Upper lobe of left lung (tissue), 6 donors: Measurements from ENCODE around the gene TLE3. TPM values are rescaled to one million over a fixed set of nuclear protein-coding genes. Genes with fewer than 3 reads are reported as not detected.

Experiments
- ATAC-seq, 2 donors: fragments of 200-7000 bp; cut with Tn5 transposase; one replicate each; pipeline ENCODE4 v1.9.1; 2022; ENCODE audit warnings: mild to moderate bottlenecking in 2 of 2, moderate library complexity in 2 of 2; ENCODE audit not compliant: low FRiP score in 2 of 2
- DNase-seq, 2 donors: peaks; one replicate each; pipeline ENCODE4 v3.0.0-alpha.2; 2019 to 2020
- H3K27ac ChIP-seq, 4 donors: fragments of 200-600 bp; sonication (generic); one replicate each; pipeline ENCODE4 v1.5.1; 2016 to 2019
- H3K27me3 ChIP-seq, 4 donors: fragments of 200-600 bp; sonication (generic); one replicate each; pipeline ENCODE4 v1.5.1; 2017 to 2019
- H3K36me3 ChIP-seq, 4 donors: fragments of 200-600 bp; sonication (generic); one replicate each; pipeline ENCODE4 v1.5.1; 2016 to 2019
- H3K4me1 ChIP-seq, 4 donors: fragments of 200-600 bp; sonication (generic); one replicate each; pipeline ENCODE4 v1.5.1; 2018 to 2019
- H3K4me3 ChIP-seq, 4 donors: fragments of 200-600 bp; sonication (generic); one replicate each; pipeline ENCODE4 v1.5.1; 2017 to 2019; ENCODE audit warnings: mild to moderate bottlenecking in 2 of 4, moderate library complexity in 1 of 4
- H3K9me3 ChIP-seq, 4 donors: fragments of 200-600 bp; sonication (generic); one replicate each; pipeline ENCODE4 v1.5.1; 2018 to 2019
- EP300 ChIP-seq, 4 donors: sonication (generic); formaldehyde crosslinking; IDR thresholded peaks; one replicate each; pipeline ENCODE4 v1.5.1; 2017; ENCODE audit warnings: antibody characterized with exemption in 4 of 4, control low read depth in 2 of 4
- POLR2A ChIP-seq, 4 donors: fragments of 450-650 bp; IDR thresholded peaks; one replicate each; pipeline ENCODE4 v1.5.1; 2016 to 2017; ENCODE audit warnings: antibody characterized with exemption in 4 of 4, mild to moderate bottlenecking in 2 of 4
- POLR2AphosphoS5 ChIP-seq, 2 donors: sonication (generic); formaldehyde crosslinking; IDR thresholded peaks; one replicate each; pipeline ENCODE4 v1.5.1; 2017; ENCODE audit warnings: antibody characterized with exemption in 2 of 2
- WGBS, 2 donors: methylation state at CpG; one replicate each; pipeline ENCODE4 v1.1.5; 2017 to 2018; 5-methylcytosine and 5-hydroxymethylcytosine counted together
- total RNA-seq, 6 donors: library from RNA; depleted of rRNA in 4 of 6; stranded (reverse); fragments of >200 nt in 4 of 6; gene quantifications; one replicate each; pipeline versions ENCODE4 v1.1.0 to v1.2.1, GENCODE V29; 2016 to 2021
- TF ChIP-seq, protein P1 (sequence below), 6 experiments: fragments of 450-650 bp in 4 of 6; fragments of 200-600 bp in 2 of 6; sonication (generic) in 2 of 6; IDR thresholded peaks; one replicate each; pipeline ENCODE4 v1.5.1; 2016 to 2019; ENCODE audit warnings: antibody characterized with exemption in 6 of 6
- donor health status: DM: no; HTN: no; CAD: no; lungs with moderate emphysema.
- donor health status: DM: no; HTN: yes; CAD: no; lungs with severe emphysema.

TLE3 gene
- total RNA-seq, 6 donors from 2014 or later: 52.2 to 140 (median 80.6) TPM

DNA sequence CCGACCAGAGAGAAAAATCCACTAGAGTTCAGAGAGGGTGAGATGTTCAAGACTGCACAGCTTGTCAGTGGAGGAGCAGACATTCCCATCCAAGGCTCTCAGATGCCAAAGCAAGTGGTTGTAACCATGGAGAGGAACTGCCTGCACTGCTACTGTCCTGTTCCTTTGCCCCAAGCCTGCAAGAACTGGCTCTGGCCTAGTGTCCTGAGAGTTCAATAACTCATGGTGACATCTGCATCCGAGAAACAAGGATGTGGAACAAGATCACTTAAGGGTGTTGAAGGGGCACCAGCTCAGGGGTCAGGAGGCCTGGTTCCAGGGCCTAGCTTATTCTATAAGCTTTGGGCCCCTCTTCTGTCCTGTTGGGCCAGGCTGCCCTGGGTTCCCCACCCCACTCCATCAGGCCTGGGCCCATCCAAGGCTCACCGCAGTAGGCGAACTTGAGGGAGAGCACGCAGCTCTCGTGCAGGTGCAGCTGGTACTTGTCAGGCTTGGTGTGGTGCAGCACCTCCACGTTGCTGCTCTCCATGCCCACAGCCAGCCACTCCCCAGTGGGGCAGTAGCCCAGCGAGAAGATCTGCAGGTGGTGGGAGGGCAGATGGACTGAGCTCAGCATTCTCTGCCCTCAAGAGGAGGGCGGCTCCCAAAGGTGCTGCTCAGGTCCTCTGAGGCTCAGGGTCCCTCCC lies 45.6 kb downstream of the TLE3 start:
- DNase-seq (peak; percentile 14 to 36), ATAC-seq (no peak)
- Histone ChIP-seq H3K36me3 (peaks cover 47 to 93% (median 84%) of the 10 kb centered on the region in 4 donors), H3K4me1 (peaks cover 0 to 6% (median 0%) of the 10 kb centered on the region in 4 donors), H3K27ac (no peak overlapping the region), H3K27me3 (no peaks in the 10 kb centered on the region), H3K9me3 (no peaks in the 10 kb centered on the region), H3K4me3 (no peak overlapping the region)
- WGBS, 2 donors: 91 to 93% methylated on average over 7 to 9 of the region's 9 CpGs
- TF ChIP-seq, protein P1, sequence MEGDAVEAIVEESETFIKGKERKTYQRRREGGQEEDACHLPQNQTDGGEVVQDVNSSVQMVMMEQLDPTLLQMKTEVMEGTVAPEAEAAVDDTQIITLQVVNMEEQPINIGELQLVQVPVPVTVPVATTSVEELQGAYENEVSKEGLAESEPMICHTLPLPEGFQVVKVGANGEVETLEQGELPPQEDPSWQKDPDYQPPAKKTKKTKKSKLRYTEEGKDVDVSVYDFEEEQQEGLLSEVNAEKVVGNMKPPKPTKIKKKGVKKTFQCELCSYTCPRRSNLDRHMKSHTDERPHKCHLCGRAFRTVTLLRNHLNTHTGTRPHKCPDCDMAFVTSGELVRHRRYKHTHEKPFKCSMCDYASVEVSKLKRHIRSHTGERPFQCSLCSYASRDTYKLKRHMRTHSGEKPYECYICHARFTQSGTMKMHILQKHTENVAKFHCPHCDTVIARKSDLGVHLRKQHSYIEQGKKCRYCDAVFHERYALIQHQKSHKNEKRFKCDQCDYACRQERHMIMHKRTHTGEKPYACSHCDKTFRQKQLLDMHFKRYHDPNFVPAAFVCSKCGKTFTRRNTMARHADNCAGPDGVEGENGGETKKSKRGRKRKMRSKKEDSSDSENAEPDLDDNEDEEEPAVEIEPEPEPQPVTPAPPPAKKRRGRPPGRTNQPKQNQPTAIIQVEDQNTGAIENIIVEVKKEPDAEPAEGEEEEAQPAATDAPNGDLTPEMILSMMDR (IDR thresholded peaks at IDR 0.05): no peak
- TF ChIP-seq POLR2A (IDR thresholded peaks at IDR 0.05) (no peak), POLR2AphosphoS5 (IDR thresholded peaks at IDR 0.05) (no peak), EP300 (IDR thresholded peaks at IDR 0.05) (no peak)

DNA sequence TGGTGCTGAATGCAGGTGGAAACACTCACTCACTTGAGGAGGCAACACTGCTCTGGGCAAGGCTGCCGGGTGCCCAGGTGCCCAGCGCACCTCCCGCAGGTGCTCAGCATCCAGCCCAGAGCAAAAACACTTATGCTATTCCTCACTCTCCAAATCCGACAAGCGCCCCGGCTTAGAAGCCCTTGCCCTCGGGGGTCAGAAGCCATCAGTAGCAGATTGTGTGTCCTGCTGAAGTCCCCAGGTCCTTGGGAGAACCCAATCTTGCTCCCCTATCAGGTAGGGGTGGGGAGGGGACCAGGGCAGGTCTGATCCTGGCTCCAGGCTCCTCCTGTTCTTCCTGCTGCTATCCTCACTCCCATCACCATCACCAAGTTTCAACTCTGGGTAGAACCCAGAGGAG lies 46.7 kb downstream of the TLE3 start:
- peaks cover 36 to 81% (median 72%) of the 10 kb centered on the region in 4 donors for H3K36me3 ChIP-seq
- TF ChIP-seq POLR2A (IDR thresholded peaks at IDR 0.05): no peak
- no peak for TF ChIP-seq EP300 (IDR thresholded peaks at IDR 0.05)
- no peak for TF ChIP-seq POLR2AphosphoS5 (IDR thresholded peaks at IDR 0.05)
- TF ChIP-seq, protein P1 (IDR thresholded peaks at IDR 0.05): no peak
- H3K4me1 ChIP-seq: peaks cover 0 to 6% (median 0%) of the 10 kb centered on the region in 4 donors
- no peaks in the 10 kb centered on the region for H3K27me3 ChIP-seq
- no peak overlapping the region for H3K4me3 ChIP-seq
- no peak overlapping the region for H3K27ac ChIP-seq
- ATAC-seq (no peak), DNase-seq (peak; percentile 15 to 48)
- WGBS, 2 donors: 97 to 100% methylated on average over 3 to 7 of the region's 7 CpGs
- no peaks in the 10 kb centered on the region for H3K9me3 ChIP-seq

DNA sequence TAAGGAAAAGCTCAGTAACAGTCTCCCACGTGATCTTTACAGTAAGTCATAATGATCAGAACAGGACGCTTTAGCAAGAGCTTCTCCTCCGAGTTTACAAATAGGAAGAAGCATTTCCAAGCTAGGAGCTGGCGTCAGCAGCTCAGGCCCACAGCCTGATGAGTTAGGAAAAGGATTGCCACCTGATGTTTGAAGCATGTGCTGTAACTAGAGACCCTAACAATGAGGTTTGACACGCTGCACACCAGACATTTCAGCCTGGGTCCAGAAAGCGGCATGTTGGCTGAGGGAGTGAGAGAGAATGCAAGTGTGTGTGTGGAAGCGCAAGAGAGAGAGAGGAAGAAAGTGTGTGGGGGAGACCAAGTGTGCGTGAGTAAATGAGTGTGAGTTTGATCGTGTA lies 47.3 kb downstream of the TLE3 start:
- no peak overlapping the region for H3K4me3 ChIP-seq
- H3K36me3 ChIP-seq: peaks cover 32 to 76% (median 67%) of the 10 kb centered on the region in 4 donors
- DNase-seq: peak in 1 of 2 donors; percentile 3
- 92 to 93% methylated on average over 9 of the region's 9 CpGs for WGBS, 2 donors
- TF ChIP-seq POLR2A (IDR thresholded peaks at IDR 0.05) (no peak), EP300 (IDR thresholded peaks at IDR 0.05) (no peak), POLR2AphosphoS5 (IDR thresholded peaks at IDR 0.05) (no peak)
- TF ChIP-seq, protein P1 (IDR thresholded peaks at IDR 0.05): no peak
- H3K27ac ChIP-seq: no peak overlapping the region
- peaks cover 0 to 6% (median 0%) of the 10 kb centered on the region in 4 donors for H3K4me1 ChIP-seq
- no peaks in the 10 kb centered on the region for H3K27me3 ChIP-seq
- ATAC-seq: no peak
- H3K9me3 ChIP-seq: no peaks in the 10 kb centered on the region

DNA sequence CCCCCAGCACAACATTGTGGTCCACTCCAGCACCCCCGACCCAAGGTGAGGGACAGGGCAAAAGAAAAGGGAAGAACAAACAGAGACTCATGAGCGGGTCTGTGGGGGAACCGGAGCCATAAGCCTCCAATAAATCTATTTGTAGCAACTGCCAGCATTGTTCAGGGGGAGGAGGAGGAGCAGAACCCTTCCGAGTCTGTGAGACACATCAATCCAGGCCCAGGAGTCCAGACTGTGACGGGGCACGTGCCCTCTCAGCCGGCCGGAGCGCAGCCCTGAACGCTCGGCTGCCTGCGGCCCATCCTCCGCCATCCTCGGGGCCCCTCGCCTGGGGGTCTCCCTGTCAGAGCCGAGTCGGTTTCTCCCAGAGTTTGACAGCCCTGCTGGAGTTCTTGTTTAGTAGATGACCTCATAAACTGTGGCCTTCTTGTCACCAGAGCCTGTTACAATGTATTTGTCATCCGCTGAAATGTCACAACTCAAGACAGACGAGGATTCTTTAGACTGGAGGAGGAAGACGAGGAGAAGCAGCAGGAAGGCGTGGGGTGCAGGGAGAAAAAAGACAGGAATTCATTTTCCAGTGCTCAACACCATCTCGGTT lies 47.9 kb downstream of the TLE3 start:
- ATAC-seq: no peak
- H3K36me3 ChIP-seq: peaks cover 29 to 70% (median 61%) of the 10 kb centered on the region in 4 donors
- H3K4me3 ChIP-seq: no peak overlapping the region
- 85 to 91% methylated on average over 15 to 21 of the region's 22 CpGs for WGBS, 2 donors
- TF ChIP-seq EP300 (IDR thresholded peaks at IDR 0.05) (no peak), POLR2A (IDR thresholded peaks at IDR 0.05) (no peak), POLR2AphosphoS5 (IDR thresholded peaks at IDR 0.05) (no peak)
- TF ChIP-seq, protein P1 (IDR thresholded peaks at IDR 0.05): no peak
- H3K27me3 ChIP-seq: no peaks in the 10 kb centered on the region
- H3K4me1 ChIP-seq: peaks cover 0 to 6% (median 0%) of the 10 kb centered on the region in 4 donors
- H3K9me3 ChIP-seq: no peaks in the 10 kb centered on the region
- DNase-seq: peak; percentile 18 to 70
- no peak overlapping the region for H3K27ac ChIP-seq
